HG02642 (cell line): ENCODE measurements around the gene KRTAP9-3.
"Not testable (repeated sequence)": the region's sequence is repeated elsewhere in the genome, so short reads cannot be mapped to it uniquely, and the experiment has no call there.

Source experiments
- ATAC-seq: cut with Tn5 transposase; IDR thresholded peaks from one replicate; pipeline ENCODE4 v1.9.1; 2021; ENCODE audit warnings: mild to moderate bottlenecking; ENCODE audit not compliant: unreplicated experiment, poor library complexity

KRTAP9-3 gene

GRCh38 chr17:41232399-41233105, at the start of gene KRTAP9-3:
KRTAP9-3 (plus strand) TSS chr17:41232449; CDS start chr17:41232502, 53 bp downstream.
- not testable (repeated sequence) for ATAC-seq

GRCh38 chr17:41184480-41184961, 47.7 kb upstream of the KRTAP9-3 start, which contains the start of gene KRTAP4-1:
KRTAP4-1 (minus strand) TSS chr17:41184911; CDS start chr17:41184854, 57 bp downstream.
- ATAC-seq: no peak

DNA sequence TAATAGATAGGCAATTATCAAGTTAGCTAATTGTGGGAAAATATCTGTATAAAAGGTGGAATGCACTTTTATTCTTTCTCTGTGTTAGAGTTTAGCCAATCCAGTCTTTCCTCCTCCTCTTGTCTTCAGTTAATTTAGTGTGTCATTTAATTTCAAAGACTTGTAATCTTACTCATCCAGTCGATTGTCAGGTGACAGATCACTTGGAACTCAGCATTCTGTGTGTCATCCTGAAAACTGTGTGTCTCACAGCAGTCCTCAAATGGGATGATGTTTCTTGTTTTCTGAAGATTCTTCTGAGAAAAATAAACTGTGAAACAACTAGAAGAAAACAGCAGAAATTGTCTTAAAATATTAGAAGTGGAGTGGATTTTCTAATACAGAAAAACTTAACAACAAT, 47.2 kb upstream of the KRTAP9-3 start:
- no peak for ATAC-seq

GRCh38 chr17:41186872-41187271, 45.4 kb upstream of the KRTAP9-3 start:
- ATAC-seq: no peak

DNA sequence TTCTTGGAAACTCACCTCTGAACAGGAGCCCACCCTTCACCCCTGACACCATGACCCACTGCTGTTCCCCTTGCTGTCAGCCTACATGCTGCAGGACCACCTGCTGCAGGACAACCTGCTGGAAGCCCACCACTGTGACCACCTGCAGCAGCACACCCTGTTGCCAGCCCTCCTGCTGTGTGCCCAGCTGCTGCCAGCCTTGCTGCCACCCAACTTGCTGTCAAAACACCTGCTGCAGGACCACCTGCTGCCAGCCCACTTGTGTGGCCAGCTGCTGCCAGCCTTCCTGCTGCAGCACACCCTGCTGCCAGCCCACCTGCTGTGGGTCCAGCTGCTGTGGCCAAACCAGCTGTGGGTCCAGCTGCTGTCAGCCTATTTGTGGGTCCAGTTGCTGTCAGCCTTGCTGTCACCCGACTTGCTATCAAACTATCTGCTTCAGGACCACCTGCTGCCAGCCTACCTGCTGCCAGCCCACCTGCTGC, 42.4 kb upstream of the KRTAP9-3 start, which contains the start of gene KRTAP9-1:
Gene KRTAP9-1 (plus strand): TSS at position 51 of the 482 bp plus-strand sequence. CDS start 0 bp downstream, at position 51.
- ATAC-seq: not testable (repeated sequence)

- no peak for ATAC-seq
Observed at GRCh38 chr17:41190328-41190727, 41.9 kb upstream of the KRTAP9-3 start.

DNA sequence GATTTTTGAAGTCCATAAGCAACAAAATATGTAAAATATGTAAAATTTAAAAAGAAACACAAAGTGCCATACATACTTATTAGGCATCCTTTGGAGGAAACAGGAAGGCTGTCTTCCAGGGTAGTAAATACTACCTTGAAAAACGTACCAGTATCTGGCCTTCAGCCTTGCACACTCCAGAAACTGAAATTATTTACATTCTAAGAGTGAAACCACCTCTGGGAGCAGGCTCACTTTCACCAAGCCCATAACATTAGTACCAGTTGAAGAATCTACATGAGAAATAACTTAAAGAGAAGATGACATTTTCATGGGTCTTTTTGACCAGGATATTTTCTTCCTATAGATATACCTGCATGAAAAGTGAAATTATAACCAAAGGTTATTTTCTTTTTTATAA, 36.2 kb upstream of the KRTAP9-3 start:
- no peak for ATAC-seq

- ATAC-seq: no peak
Observed at GRCh38 chr17:41199421-41200078, 32.7 kb upstream of the KRTAP9-3 start.

- no peak for ATAC-seq
Observed at GRCh38 chr17:41211845-41212466, 20.3 kb upstream of the KRTAP9-3 start.

- ATAC-seq: no peak
Observed at GRCh38 chr17:41212524-41213169, 19.6 kb upstream of the KRTAP9-3 start.

- ATAC-seq: no peak
Observed at GRCh38 chr17:41215681-41216080, 16.6 kb upstream of the KRTAP9-3 start.

GRCh38 chr17:41223821-41224220, 8.4 kb upstream of the KRTAP9-3 start:
- no peak for ATAC-seq

GRCh38 chr17:41226051-41226450, 6.2 kb upstream of the KRTAP9-3 start:
- ATAC-seq: no peak

DNA sequence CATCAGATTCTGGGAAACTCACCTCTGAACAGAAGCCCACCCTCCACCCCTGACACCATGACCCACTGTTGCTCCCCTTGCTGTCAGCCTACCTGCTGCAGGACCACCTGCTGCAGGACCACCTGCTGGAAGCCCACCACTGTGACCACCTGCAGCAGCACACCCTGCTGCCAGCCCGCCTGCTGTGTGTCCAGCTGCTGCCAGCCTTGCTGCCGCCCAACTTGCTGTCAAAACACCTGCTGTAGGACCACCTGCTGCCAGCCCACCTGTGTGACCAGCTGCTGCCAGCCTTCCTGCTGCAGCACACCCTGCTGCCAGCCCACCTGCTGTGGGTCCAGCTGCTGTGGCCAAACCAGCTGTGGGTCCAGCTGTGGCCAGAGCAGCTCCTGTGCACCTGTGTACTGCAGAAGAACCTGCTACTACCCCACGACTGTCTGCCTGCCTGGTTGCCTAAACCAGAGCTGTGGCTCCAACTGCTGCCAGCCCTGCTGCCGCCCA, 5.6 kb upstream of the KRTAP9-3 start, which contains the start of gene KRTAP9-2:
Gene KRTAP9-2 (plus strand): TSS at position 51 of the 498 bp plus-strand sequence. CDS start 7 bp downstream, at position 58.
- ATAC-seq: not testable (repeated sequence)

- no peak for ATAC-seq
Observed at GRCh38 chr17:41230094-41230493, 2.2 kb upstream of the KRTAP9-3 start.

DNA sequence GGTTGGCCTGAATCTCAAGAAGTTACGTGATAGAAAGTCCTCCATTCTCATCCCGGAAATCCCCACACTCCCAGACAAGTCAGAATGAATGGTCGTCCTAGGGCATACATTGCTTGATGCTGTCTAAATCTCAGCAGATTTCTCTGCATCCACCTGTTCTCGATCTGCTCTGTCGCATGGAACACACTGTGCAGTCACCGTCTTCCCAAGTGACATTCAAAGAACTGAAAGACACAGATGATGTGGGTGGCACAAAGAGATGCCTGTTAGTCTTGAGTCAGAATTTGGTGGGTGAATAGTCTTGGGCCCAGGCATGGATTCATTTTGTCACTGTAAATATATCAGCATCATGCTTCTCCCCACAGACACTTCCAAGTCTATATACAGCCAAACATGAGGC, 518 bp upstream of the KRTAP9-3 start:
- ATAC-seq: no peak

DNA sequence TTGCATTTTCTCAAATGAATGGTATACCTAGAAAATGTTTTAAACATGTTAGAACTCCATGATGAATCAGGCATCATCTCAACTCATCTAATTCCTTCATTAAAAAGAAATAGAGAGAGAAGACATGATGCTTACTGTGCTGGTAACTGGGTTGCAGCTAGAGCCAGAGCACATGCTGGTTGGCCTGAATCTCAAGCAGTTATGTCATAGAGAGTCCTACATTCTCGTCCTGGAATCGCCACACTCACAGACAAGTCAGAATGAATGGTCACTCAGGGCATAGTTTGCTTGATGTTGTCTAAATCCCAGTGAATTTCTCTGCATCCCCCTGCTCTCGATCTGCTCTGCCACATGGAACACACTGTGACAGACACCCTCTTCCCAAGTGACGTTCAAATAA, 4.9 kb downstream of the KRTAP9-3 start:
- ATAC-seq: not testable (repeated sequence)

DNA sequence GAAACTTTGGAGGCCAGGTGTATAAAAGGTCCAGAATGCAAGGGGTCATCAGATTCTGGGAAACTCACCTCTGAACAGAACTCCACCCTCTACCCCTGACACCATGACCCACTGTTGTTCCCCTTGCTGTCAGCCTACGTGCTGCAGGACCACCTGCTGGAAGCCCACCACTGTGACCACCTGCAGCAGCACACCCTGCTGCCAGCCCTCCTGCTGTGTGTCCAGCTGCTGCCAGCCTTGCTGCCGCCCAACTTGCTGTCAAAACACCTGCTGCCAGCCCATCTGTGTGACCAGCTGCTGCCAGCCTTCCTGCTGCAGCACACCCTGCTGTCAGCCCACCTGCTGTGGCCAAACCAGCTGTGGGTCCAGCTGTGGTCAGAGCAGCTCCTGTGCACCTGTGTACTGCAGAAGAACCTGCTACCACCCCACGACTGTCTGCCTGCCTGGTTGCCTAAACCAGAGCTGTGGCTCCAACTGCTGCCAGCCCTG, 5.7 kb downstream of the KRTAP9-3 start, which contains the start of gene KRTAP9-8:
Gene KRTAP9-8 (plus strand): TSS at position 51 of the 489 bp plus-strand sequence. CDS start 53 bp downstream, at position 104.
- ATAC-seq: not testable (repeated sequence)

DNA sequence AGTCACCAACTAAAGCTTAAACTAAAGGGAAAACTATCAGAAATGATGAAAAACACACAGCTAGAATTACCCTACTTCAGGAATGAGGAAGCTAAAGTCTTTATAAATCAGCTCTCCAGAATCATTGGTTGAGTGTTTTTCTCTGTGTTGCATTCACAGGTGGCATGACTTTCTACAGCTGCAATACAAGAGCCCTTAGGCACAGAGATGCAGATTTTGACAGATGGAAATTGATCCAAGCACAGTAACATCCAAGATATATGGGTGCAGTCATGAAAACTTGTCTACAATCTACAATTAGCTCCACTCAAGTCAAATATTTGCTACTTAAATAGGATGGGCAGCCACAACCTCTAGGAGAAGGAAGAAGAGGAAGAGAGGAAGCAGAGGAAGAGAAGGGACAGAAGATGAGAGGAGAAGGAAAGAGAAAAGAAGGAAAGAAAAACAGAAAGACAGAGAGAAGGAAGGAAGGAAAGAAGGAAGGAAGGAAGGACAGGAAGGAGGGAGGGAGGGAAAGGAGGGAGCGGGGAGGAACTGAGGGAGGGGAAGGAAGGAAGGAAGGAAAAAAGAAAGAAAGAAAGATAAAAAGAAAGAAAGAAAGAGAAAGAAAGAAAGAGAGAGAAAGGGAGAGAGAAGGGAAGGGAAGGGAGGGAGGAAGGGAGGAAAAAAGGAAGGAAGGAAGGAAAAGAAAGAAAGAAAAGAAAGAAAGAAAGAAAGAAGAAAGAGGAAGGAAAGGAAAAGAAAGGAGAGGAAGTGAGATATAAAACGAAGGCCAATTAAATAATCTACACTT, 14.9 kb downstream of the KRTAP9-3 start:
- not testable (repeated sequence) for ATAC-seq
